ENCODE results near the gene ETDB.
A peak's percentile ranks its signal among the peaks of the same experiment; 100 is the strongest.

Gene ETDB

GRCh38 chrX:135086197-135086854 lies 34.0 kb downstream of the ETDB start (continued):
- TF ChIP-seq ZIC2 (tag by site-specific recombination; IDR thresholded peaks at IDR 0.05) = peak; percentile 51

- ChIA-PET POLR2A (no interaction called here), CTCF (interaction anchor here (1.9 kb wide), 1 partner anchor 116 kb away, joined by 5 read pairs; no protein-coding TSS in a partner anchor)
- Histone ChIP-seq H3K9me3 (ENCODE audit: control insufficient read depth, insufficient read depth, low read depth, low read length) (no peaks in the 10 kb centered on the region), H3K27ac (ENCODE audit: extremely low read depth, low read depth, low read length) (no peak overlapping the region), H3K4me1 (ENCODE audit: control insufficient read depth, insufficient read depth, low read length) (no peaks in the 10 kb centered on the region), H3K36me3 (ENCODE audit: control insufficient read depth in 2 of 2, insufficient read depth in 1 of 2, low read length in 2 of 2) (no peaks in the 10 kb centered on the region), H3K4me3 (ENCODE audit: low read depth, low read length) (no peak overlapping the region)
- TF ChIP-seq ZBTB1 (tag by site-specific recombination; IDR thresholded peaks at IDR 0.05) (no peak), ZNF19 (tag by site-specific recombination; IDR thresholded peaks at IDR 0.05; ENCODE audit: low read depth) (no peak), CTCF (tag by site-specific recombination; IDR thresholded peaks at IDR 0.05) (no peak), AEBP2 (tag by site-specific recombination; IDR thresholded peaks at IDR 0.05; ENCODE audit: borderline replicate concordance) (no peak), PATZ1 (tag by site-specific recombination; IDR thresholded peaks at IDR 0.05) (no peak), ZNF423 (tag by site-specific recombination; IDR thresholded peaks at IDR 0.05) (no peak), ZNF10 (tag by site-specific recombination; IDR thresholded peaks at IDR 0.05) (no peak), MZF1 (tag by site-specific recombination; IDR thresholded peaks at IDR 0.05; ENCODE audit: borderline replicate concordance) (no peak), KLF1 (tag by site-specific recombination; IDR thresholded peaks at IDR 0.05) (no peak), ZNF202 (tag by site-specific recombination; IDR thresholded peaks at IDR 0.05; ENCODE audit: borderline replicate concordance) (no peak), GFI1B (tag by site-specific recombination; IDR thresholded peaks at IDR 0.05) (no peak), ZBTB17 (tag by site-specific recombination; IDR thresholded peaks at IDR 0.05) (no peak), KLF9 (tag by site-specific recombination; IDR thresholded peaks at IDR 0.05; ENCODE audit: low read depth) (no peak), ZNF837 (tag by site-specific recombination; IDR thresholded peaks at IDR 0.05) (no peak), ZNF571 (tag by site-specific recombination; IDR thresholded peaks at IDR 0.05) (no peak), ZNF558 (tag by site-specific recombination; IDR thresholded peaks at IDR 0.05) (no peak), ZNF132 (tag by site-specific recombination; IDR thresholded peaks at IDR 0.05; ENCODE audit: borderline replicate concordance) (no peak), ZNF791 (tag by site-specific recombination; IDR thresholded peaks at IDR 0.05) (no peak), RBAK (tag by site-specific recombination; IDR thresholded peaks at IDR 0.05) (no peak)
Observed at GRCh38 chrX:135081693-135082404, 38.5 kb downstream of the ETDB start.

Data from HEK293 (cell line).